GM19239 (cell line): ENCODE data around the gene HDAC11.

Source experiments
- DNase-seq: peaks from one replicate; pipeline ENCODE4 v3.0.0; 2011; ENCODE audit warnings: low spot score; ENCODE audit not compliant: insufficient read length
- FAIRE-seq: peaks from 2 replicates; lab custom pipeline; 2011; peaks lifted over from hg19 to GRCh38; lab: Jason Lieb, UNC

Gene HDAC11

GRCh38 chr3:13550791-13551360, 70.8 kb downstream of the HDAC11 start:
- DNase-seq (no peak), FAIRE-seq (no peak)

- DNase-seq: no peak
- FAIRE-seq: no peak
Observed at GRCh38 chr3:13552857-13553652, 72.9 kb downstream of the HDAC11 start.

GRCh38 chr3:13553686-13554085, 73.6 kb downstream of the HDAC11 start:
- FAIRE-seq (no peak), DNase-seq (no peak)

- DNase-seq (no peak), FAIRE-seq (no peak)
Observed at GRCh38 chr3:13555753-13556152, 75.6 kb downstream of the HDAC11 start.
